ENCODE data around the gene KCNH4.
A peak's percentile ranks its signal among the peaks of the same experiment; 100 is the strongest.

Gene KCNH4

DNA sequence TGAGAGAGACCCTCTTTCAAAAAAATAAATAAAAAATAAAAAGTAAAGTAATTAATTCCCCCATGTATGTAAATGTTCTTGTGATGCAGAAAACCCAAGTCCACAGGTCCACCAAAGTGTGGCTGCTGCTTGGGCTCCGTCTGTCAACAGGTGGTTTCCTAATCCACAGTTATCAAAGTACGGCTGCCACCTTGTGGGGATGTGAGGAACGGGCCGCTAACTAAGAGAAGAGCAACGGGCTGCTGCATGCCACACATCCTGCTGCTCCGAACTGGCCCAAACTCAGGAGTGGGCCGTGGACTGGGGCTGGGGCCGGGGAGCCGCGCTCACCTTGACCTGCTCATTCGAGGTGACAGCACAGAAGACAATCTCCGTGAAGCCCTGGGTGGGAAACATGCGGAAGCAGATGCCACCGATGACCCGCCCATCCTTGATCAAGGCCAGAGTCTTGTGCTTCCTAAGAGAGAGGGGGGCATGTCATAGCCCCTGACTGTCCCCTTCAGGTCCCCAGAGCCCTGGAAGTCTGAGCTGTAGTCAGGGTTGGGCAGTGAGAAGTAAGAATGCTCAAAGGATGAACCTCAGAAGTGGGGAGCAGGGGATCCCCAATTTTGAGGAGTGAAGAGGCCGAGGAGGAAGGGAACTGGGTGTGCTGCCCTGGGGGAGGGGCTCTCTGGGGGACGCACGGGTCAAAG is 64.1 kb downstream of the KCNH4 start:
- DNase-seq = peak; percentile 78 to 80

DNA sequence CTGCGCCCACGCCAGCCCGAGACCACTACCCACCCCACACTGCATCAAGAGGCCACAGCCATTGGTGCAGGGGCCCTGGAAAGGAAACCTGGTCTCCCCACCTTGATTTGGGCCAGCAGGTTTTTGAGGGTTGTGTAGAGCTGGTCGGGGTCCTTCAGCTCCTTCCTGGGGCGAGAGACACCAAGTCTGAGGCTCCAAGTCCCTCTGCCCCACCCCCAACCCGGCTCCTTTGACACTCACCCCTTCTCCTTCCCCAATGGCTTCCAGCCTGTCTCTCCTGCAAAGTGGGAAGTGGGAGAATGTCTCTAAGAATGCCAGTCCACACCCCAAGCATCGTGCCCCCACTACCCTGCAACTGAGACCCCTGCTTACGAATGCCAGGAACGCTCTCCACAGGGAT is 66.8 kb downstream of the KCNH4 start:
- no peak for DNase-seq

DNA sequence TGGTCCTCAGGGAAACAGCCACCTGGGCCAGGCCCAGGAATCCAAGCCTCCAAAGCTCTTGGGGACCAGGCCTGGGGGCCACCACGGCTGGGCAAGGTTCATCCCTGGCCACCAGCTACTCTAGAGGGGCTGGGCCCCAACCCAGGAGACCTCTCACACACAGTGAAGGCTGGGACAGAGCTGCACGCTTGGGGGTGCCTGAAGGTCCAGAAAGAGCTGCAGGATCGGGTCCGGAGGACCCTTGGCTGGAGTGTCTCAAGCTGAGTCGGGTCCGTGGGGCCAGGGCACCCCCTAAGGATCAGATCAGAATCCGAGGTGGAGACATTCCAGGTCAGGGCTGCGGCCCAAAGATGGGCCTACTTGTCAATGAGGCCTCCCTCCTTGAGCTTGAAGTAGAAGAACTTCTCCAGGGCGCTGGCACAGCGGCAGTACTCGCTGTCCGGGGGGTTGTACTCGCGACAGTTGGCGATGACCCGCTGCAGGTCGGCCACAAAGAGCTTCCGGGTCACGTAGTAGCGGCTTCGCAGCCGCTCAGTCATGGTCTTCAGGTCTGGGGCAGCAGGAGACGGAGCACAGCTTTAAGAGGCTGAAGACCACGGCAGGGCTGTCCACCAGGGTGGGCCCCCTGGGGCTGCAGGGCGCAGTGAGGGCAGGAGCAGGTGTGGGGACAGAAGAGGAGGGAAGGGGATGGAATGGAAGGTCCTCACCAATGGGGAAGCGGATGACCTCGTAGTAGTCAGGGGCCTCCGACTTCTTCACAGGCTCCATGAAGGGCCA is 67.5 kb downstream of the KCNH4 start:
- DNase-seq = no peak

DNA sequence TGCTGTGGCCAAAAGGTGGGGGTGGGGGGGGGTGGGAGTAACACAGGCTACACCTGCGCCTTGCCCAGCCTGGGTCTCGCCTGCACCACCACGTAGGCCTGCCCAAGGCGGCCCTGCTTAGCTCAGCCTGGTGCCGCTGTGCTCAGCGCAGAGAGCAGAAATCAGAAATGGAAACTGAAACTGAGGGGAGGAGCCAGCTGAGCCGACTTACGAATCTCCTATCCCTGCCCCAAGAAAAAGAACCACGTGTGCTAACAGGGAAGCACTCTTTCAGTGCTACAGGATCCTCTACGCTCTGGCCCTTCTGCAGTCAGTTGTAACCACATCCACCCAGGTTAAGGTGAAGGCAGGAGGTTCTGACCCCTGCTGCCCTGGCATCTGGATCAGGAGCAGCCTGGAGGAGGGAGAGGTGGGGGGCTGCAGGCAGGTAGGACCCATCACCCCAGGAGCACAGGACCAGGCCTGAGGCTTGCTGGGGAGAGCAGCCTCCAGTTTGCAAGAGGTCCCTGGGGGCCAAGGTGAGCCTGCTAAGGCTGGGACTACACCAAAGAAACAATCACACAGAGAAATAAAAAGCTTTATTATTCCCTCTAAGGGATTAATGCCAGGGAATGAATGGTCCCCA is 68.3 kb downstream of the KCNH4 start, which contains the start of gene DHX58:
TSS of gene DHX58 (minus strand) at position 163 of the 625 bp plus-strand sequence. CDS start 822 bp downstream, outside the sequence.
- peak; percentile 96 to 98 for DNase-seq

DNA sequence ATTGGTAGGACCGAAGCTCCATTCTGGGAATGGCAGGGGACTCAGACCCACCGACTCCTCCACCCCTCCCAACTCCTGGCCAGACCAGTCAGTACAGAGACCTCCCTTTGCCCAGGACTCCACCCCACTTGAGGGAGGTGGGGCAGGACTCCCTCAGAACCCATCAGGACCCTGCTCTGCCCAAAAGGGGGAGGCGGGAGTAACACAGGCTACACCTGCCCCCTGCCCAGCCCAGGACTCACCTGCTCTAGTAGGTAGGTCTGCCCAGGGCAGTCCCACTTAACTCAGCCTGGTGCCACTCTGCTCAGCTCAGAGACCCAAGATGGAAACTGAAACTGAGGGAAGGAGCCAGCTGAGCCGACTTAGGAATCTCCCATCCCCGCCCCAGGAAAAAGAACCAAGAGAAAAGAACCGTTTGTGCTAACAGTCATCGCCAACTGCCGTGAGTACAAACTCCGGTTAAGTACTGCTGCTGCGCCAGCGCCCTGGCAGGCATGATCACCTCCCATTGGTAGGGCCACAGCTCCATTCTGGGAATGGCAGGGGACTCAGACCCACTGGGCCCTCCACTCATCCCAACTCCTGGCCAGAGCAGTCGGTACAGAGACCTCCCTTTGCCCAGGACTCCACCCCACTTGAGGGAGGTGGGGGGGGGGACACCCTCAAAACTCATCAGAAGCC is 68.9 kb downstream of the KCNH4 start:
- peak; percentile 24 to 39 for DNase-seq

DNA sequence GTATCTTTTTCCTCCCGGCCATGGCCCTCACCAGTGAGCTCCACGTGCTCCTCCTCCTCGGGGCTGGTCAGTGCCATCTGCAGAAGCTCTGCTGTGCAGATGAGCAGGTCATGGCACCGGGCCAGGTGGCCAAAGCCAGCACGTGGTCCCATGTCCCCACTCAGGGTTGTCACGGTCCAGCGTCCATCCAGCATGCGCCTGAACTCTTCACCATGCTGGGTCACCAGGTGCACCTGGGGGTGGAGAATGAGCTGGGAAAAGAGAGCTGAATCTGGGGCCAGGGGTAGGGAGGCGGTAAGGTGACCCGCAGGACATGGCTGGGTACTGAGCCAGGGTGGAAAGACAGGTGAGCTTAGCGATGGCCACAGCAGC is 69.7 kb downstream of the KCNH4 start:
- DNase-seq = no peak

DNA sequence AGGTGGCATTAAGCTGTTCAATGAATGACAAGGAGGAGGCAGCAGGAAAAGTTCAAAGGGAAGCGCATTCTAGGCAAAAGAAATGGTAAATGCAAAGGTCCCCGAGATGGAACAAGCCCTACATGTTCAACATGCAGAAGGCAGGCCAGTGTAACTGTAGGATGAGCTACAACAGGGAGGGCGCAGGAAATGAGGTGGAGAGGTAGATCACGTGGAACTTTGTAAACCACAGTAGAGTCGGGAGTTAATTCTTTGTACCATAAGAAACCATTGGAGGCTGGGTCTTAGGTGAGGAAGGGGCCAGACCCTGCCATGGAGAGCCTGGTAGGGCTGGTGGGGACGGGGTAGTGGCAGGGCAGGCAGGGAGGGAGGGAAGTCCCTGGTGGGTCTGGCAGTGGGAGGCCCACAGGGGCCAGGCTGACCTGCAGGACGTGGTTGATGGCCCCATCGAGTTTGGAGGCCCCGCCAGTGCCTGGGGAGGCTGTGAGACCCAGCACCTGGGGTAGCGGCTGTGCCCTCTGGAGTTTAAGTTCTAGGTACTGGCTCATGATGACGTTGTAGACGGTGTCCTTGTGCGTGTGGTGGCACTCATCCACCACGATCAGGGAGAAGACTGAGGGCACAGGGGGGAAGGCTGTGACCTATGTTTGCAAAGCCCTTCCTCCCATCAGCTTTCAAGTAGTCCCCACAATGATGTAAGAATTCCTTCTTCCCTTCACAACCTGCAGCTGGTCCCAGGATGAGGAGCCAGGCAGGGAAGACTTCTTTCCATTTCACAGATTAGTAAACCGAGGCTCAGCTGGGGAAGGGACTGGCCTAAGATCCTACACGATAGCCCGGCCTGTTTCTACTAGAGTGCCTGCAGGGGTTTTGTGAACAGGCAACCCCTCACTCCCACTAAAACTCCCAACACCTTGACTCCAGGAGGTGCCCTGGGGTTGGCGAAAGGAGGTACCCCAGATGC is 70.4 kb downstream of the KCNH4 start:
- DNase-seq = no peak

DNA sequence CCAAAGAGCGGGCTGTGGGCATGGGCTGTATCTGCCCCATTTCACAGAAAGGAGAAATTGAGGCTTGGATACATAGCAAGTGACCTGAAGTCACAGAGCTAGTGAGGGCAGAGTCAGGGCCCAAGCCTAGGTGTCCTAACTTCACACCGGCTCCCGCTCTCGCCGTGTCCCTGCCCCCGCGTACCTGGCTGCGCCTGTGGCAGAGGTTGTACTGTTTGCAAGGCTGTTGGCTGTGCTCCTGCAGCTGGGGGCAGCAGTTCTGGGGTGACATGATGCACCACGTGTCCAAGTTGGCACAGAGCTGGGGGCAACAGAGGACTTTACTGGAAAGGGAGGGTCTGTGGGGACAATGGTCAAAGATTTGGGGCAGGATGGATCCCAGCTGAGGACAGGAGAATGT is 71.9 kb downstream of the KCNH4 start:
- DNase-seq = no peak

DNA sequence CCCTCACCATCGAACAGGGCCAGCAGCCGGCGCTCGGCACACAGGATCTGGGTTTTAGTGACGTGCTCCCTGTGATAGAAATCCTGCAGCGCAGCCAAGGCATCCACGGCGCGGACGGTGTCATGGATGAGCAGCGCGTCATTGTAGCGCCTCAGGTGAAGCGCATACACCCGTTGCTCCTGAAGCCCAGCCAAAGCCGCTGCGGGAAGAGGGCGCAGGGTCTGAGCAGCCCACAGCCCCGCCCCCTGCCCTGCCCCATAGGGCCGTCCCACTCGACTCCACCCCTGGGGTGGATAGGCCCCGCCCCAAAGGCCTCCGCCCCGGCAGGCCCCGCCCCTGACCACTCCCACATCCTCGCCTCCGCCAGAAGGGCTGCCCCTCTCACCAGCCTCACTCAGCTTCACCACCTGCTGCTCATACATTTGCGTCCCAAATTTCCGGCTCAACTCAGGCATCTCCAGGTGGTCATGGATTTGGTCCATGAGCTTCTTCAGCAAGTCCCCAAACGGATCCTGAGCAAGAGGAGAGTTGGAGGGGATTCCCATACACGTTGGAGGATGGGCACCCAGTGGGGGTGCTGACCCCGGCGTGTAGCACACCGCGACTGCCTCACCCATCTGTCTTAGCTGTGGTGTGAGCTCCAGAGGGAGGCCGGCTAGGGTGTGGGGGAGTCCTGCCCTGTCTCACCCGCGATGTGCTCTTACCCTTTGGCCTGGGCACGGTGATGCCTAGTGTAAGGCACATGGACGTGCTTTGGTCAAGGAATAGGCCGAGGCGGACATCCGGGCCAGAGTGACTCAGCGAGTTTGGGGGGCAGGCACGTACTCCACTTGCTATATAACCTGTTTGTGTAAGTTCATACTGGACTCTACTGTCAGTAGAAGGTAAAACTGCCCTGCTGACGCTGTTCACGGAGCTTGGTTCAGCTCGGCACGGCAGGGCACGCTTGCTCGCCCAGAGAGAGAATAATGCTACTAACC is 73.1 kb downstream of the KCNH4 start:
- DNase-seq = peak; percentile 35 to 38

DNA sequence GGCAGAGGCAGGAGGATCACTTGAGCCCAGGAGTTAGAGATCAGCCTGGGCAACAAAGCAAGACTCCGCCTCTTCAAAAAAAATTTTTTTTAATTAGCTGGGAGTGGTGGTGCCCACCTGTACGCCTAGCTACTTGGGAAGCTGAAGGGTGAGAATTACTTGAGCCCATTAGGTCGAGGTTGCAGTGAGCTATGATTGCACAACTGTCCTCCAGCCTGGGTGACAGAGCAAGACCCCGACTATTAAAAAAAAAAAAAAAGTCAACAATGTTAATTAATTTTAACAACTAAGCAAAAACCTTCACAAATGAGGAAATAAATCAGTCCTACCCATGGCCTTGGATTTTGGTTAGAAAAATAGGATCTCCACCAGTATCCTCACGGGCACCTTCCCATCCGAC is 73.8 kb downstream of the KCNH4 start:
- no peak for DNase-seq
